CD4-positive, alpha-beta T cell treated with Interferon alpha-2 for 1 hour (primary cell): ENCODE data around the gene CRYBB1.
"Not testable (repeated sequence)": the region's sequence is repeated elsewhere in the genome, so short reads cannot be mapped to it uniquely, and the experiment has no call there.

Experiments used
- DNase-seq, 2 donors: peaks; one replicate each; pipeline ENCODE4 v3.0.0-alpha.2; 2020 to 2022

CRYBB1 gene

DNA sequence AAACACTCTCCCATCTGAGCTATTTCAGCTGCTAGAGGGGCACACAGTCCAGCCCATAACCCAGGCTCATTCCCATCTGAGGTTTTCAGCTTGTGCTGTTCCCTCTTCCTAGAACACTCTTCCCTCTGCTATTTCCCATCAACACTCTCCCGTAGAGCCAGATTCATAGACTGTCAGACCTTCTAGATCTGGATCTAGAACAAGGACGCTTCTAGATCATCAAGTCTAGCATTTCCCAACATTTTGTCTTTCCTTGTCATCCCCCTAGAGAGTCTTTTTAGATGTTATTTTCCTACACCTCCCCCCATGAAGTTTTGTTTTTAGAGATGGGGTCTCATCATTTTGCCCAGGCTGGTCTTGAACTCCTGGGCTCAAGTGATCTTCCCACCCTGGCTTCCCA, 17.3 kb upstream of the CRYBB1 start:
- no peak for DNase-seq

- DNase-seq = no peak
Observed at GRCh38 chr22:26634189-26634588, 16.4 kb upstream of the CRYBB1 start.

GRCh38 chr22:26632422-26633155, 14.8 kb upstream of the CRYBB1 start:
- DNase-seq = no peak

DNA sequence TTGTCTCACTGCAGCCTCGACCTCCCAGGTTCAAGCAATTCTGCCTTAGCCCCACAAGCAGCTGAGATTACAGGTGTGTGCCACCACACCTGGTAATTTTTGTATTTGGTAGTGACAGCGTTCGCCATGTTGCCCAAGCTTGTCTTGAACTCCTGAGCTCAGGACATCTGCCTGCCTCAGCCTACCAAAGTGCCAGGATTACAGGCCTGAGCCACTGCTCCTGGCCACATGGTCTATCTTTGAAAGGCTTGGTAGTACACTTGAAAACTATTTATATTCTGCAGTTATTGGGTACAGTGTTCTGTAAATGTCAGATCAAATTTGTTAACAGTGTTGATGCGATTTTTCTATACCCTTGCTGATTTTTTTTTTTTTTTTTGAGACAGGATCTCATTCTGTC, 13.5 kb upstream of the CRYBB1 start:
- no peak for DNase-seq

- no peak for DNase-seq
Observed at GRCh38 chr22:26629988-26630761, 12.3 kb upstream of the CRYBB1 start.

DNA sequence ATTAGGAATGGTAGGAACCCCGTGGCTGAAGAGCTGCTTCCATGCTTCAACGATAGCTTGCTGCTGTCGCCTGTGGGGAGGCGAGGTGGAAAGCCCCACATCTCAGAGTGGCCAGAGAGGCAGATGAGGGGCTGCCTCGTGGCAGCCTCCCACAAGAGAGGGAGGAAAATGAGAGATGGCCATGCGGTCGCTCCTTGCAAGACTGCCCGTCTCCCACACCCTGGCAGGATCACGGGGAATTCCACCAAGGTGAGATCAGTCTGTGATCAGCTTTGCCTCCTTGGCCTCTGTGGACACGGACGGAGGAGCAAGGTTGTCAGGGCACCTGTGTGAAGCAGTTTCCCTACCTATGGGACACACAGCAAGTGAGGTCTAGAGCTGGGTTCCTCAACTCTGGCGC, 7.0 kb upstream of the CRYBB1 start:
- no peak for DNase-seq

- no peak for DNase-seq
Observed at GRCh38 chr22:26623984-26624383, 6.2 kb upstream of the CRYBB1 start.

GRCh38 chr22:26621663-26622062, 3.8 kb upstream of the CRYBB1 start, which contains the start of gene CRYBA4:
Gene CRYBA4 (plus strand): TSS chr22:26621963. CDS start chr22:26622597, 634 bp downstream.
- DNase-seq = no peak

- no peak for DNase-seq
Observed at GRCh38 chr22:26620197-26620596, 2.4 kb upstream of the CRYBB1 start.

DNA sequence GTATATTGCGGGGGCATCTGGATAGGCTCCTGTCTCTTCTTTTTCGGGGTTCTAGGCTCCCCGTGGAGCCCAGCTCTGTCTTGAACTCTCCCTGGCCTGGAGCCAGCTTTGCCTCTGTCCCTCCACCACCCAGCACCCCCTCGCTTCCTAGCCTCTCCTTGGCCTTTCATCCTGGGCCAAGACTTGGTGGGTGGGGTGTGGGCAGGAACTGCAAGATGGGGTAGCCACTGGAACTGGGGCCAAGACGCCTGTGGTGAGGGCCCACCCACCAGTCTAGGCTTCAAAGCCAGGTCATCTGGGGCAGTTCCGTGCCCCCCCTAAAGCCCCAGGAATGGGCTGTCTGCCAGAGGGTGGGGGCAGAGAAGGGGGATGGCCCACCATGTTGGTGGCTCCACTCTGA, 1.7 kb upstream of the CRYBB1 start:
- DNase-seq = no peak

GRCh38 chr22:26618455-26618854, 628 bp upstream of the CRYBB1 start:
- no peak for DNase-seq

DNA sequence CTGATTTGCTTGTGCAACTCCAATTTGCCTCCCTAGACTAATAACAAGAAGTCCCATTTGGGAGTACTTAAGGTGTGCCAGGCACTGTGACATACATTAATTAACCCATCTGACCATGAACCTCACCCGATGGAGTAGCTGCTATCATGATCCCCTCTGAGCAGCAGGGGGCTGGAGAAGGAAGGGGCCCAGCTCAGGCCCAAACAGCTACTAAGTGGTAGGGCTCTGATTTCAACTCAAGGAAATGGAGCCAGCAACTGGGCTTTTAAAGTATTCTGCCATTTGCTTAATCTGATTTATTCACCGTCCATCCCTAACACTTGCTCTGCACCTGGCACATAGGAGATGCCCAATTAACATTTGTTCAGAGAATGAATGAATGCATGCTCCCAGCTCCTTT, 1.2 kb downstream of the CRYBB1 start:
- no peak for DNase-seq

GRCh38 chr22:26615830-26616435, 1.9 kb downstream of the CRYBB1 start:
- no peak for DNase-seq

GRCh38 chr22:26615149-26615548, 2.7 kb downstream of the CRYBB1 start:
- no peak for DNase-seq

GRCh38 chr22:26614322-26614721, 3.5 kb downstream of the CRYBB1 start:
- no peak for DNase-seq

- not testable (repeated sequence) for DNase-seq
Observed at GRCh38 chr22:26613753-26614152, 4.1 kb downstream of the CRYBB1 start.

- DNase-seq = no peak
Observed at GRCh38 chr22:26612652-26613051, 5.2 kb downstream of the CRYBB1 start.

- DNase-seq = no peak
Observed at GRCh38 chr22:26610996-26611395, 6.8 kb downstream of the CRYBB1 start.

DNA sequence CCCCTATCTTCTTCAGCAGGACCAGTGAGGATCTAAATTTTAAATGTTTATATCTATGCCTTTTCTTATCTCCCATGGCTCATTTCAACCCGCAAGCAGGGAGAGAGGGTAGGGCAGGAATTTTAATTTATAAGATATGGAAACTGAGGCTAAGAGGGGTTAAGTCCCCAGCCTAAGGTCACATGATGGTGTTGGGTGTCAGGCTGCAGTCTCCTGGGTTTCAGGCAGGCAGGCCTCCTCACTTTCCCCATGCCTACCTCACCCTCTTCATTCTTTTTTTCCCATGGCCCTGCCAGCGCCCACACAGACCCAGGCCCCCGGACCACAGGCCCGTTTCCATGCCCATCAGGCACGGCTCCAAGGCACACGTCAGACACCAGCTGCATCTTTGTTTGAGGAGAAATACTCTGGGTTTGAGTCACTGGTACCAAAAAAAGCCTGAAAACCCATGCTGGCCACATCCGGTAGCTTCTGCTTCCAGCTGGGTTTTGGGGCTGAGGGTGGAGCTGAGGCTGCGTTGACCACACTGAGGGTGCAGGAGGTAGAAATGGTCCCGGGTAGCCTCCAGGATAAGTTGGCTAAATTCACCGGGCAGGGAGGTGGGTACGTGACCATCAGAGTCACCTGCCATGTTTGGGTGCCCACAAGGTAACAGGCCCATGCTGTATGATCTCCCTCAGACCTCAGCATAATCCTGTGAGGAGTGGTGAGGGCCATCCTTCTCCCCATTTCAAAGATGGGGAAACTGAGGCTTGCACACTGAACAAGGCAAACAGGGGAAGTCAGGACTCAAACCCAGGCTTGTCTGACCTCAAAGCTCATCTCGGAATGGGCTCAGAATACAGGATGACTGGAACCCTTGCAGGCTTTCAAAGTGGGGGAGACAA, 7.5 kb downstream of the CRYBB1 start:
- peak in 1 of 2 donors; percentile 52 for DNase-seq

DNA sequence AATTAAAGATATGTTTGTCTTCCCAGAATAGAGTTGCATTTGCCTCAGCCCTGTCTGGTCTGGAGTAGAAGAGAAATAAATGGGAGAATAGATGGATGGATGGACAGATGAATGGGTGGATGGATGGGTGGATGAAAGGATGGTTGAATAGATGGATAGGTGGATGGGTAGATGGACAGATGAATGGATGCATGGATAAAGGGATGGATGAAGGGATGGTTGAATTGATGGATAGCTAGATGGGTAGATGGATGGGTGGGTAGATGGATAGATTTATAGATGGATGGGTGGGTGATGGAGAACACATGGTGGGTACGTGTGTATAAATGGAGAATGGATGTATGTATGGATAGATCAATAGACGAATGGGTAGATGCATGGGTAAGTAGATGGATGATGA, 8.5 kb downstream of the CRYBB1 start:
- DNase-seq = no peak

DNA sequence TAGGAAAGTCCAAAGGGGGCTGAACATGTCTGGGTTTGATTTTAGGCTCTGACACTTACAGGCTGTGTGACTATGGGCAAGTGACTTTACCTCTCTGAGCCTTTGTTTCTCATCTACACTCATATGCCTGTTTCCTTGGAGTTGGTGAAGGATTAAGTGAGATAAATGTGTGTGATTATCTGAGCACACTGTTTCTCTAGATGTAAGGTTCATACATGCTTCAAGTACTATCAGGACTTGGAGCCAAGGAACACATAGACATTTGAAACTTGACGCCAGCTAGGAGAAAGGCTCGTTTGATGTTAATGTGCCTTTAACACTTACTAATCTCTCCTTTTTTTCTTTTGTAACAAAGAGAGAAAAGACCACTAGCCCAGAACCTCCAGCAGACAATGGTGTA, 9.7 kb downstream of the CRYBB1 start:
- DNase-seq = no peak

DNA sequence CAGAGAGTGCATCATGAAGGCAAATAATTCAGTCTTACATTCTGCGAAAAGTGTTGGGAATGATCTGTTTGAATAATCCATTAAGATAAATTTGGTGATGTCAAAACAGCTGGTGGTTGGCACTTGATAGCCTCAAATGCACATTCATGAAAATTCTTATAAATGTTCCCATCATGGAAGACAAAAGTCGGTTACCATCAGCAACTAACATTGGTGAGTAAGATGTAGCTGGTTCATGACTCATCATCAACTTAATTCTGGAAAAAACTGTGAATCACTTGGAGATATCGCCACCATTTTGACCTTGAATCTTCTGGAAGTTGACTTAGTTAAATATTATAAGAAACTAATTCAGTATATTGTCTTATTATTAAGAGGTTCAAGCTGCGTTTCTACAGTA, 11.2 kb downstream of the CRYBB1 start:
- no peak for DNase-seq

DNA sequence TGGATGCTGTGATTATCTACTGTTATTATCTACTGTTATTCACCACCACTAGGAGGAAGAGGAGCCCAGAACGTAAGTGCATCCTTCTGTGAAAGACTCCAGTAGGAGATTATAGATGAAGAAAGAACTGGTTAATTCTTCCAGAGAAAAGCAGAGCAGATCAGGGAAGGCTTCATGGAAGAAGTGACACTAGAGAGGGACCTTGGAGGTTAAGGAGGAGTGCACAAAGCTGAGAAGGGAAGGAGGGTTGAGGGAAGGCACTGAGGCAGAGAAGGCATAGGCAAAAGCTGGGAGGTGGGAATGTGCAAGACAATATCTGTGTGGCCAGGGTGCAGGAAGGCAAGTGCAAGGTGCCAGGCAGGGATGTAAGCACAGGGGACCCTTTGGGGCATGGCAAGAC, 13.5 kb downstream of the CRYBB1 start:
- DNase-seq = no peak
